ENCODE measurements around the gene RNF8.

RNF8 gene

DNA sequence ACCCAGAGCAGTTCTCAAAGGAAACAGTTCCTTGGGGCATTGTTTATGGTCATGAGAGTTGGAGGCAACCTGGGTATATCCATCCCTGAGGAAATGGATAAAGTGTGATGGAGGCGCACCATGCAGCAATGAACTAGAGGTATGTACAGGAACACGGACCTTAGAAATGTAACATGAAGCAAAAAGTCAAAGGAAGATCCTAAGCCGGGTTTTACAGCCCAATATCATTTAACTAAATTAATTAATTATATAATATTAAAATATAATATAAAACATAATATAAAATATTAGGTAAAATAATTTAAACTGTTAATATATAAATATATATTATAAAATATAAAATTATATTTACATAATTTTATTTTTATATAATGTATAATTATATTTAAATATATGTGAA, 44.1 kb upstream of the RNF8 start:
- no peak overlapping the region for H3K4me3 ChIP-seq (ENCODE audit: low read depth, low read length)
- DNase-seq (ENCODE audit: low read depth), result no peak
- TF ChIP-seq, protein P1, sequence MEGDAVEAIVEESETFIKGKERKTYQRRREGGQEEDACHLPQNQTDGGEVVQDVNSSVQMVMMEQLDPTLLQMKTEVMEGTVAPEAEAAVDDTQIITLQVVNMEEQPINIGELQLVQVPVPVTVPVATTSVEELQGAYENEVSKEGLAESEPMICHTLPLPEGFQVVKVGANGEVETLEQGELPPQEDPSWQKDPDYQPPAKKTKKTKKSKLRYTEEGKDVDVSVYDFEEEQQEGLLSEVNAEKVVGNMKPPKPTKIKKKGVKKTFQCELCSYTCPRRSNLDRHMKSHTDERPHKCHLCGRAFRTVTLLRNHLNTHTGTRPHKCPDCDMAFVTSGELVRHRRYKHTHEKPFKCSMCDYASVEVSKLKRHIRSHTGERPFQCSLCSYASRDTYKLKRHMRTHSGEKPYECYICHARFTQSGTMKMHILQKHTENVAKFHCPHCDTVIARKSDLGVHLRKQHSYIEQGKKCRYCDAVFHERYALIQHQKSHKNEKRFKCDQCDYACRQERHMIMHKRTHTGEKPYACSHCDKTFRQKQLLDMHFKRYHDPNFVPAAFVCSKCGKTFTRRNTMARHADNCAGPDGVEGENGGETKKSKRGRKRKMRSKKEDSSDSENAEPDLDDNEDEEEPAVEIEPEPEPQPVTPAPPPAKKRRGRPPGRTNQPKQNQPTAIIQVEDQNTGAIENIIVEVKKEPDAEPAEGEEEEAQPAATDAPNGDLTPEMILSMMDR (IDR thresholded peaks at IDR 0.05; ENCODE audit: control insufficient read depth, extremely low read depth, insufficient read depth), result no peak

DNA sequence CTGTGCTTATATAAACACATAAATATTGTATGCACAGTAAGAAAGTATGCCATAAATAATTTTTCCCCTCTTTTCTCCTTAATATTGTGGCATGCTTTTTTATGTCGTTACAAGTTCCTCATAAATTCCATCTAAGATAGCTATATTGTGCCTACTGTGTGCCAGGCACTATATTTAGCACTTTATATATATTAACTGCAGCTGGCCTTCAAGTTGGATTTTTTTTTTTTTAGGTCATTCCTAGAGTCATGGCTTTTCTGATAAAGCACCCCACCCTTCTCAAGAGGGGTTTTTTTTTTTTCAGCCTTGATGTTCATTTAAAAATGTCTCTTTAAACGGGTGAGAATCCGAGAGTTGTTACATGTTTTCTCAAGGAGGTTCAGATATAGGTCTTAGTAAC, 42.8 kb upstream of the RNF8 start:
- H3K4me3 ChIP-seq (ENCODE audit: low read depth, low read length), result no peak overlapping the region
- TF ChIP-seq, protein P1 (IDR thresholded peaks at IDR 0.05; ENCODE audit: control insufficient read depth, extremely low read depth, insufficient read depth), result no peak
- no peak for DNase-seq (ENCODE audit: low read depth)

DNA sequence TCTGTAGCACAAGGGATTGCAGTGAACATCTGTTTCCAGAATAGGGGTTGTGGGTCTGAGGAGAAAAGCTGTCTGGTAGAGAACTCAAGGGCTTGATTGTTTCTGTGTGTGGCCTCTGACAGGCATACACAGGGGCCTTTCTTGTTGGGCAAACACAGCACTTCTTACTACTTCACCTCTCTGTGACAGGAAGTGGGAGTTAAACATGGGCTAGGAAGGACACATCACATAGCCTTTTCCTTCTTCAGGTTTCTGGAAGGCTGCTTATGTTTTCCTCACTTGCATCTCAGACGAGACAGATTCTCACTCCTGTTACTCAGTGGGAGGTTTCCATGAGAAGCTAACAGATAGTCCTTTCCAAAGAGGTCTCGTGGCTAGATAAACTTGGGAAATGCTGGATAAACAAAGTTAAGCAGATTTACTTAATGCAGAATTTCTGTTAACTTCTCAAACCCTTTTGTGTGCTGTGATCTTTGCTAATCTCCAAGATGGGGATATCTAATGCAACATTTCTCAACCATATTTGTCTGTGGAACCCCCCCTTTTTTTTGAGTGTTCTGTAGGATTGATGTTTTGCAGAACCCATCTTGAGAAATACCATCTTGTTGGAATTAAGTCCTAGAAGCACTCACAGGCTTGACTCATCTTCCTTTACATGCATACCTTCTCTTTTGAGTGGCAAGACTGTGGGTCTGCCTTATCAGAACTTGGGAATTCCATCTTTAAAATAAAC, 41.9 kb upstream of the RNF8 start:
- TF ChIP-seq, protein P1 (IDR thresholded peaks at IDR 0.05; ENCODE audit: control insufficient read depth, extremely low read depth, insufficient read depth), result no peak
- DNase-seq (ENCODE audit: low read depth), result no peak

DNA sequence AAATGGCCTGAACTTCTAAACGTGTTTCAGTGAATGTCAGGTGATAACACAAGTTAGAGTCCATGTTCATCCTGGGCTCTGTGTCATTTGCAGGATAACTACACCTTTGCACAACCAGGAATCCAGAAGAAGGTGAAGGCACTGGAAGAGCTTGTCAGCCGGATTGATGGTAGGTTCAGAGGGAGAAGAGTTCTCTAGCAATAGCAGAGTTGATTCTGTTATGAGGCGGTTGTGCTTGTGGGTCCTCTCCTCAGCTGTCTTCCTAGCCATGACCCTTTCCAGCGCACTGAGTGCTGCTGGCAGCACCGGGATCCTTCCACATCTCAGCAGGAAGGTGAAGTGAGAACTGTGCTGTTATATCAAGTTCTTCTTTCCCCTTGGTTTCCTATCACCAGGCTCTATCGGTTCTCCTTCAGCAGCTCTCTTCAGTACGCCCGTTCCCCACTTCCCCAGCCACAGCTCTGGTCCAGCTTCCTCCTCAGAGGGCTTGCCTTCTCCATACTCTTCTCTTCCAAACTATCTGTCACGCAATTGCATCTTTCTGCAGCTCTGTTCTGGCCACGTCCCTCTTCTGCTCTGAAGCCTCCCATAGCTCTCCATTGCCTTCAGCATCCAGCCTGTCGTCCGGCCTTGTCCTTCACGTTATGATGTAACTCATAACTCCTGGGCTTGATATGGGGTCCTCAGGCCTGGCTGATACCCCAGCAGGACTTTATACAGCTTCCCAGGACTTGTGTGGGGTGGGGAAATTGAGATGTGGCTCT, 39.9 kb upstream of the RNF8 start:
- TF ChIP-seq, protein P1 (IDR thresholded peaks at IDR 0.05; ENCODE audit: control insufficient read depth, extremely low read depth, insufficient read depth), result no peak
- no peak for DNase-seq (ENCODE audit: low read depth)
- no peak overlapping the region for H3K4me3 ChIP-seq (ENCODE audit: low read depth, low read length)

More for the DNA sequence above, 41.9 kb upstream of the RNF8 start:
- no peak overlapping the region for H3K4me3 ChIP-seq (ENCODE audit: low read depth, low read length)

DNA sequence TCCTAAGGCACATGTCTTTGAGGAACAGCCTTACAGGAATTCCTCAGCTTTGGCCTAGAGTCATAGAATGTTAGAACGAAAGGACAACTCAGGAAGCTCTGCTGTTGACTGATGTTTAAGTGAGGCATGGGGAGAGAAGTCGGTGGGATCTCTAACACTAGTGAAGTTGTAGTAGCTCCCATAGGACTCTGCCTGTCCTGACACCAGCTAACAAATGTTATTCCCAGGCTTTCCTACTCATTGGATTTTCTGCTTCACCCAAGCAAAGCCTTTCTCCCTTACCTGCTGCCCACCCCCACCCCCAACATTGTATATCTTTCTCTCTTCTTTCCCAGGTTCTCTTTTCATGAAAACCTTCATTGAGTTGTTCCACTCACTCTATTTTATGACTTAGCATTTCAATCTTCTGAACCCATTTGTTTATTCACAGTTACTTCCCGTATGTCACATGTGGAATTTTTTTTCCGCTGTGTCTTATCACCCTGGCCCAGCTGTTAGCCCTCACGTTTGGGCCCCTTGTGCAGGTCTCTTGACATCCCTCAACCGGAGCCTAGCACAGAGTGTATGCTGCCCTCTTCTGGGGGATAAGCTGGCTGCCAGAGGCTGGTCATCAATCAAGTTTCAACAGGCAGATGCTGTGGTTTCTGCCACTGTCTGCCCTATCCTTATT, 39.2 kb upstream of the RNF8 start:
- TF ChIP-seq, protein P1 (IDR thresholded peaks at IDR 0.05; ENCODE audit: control insufficient read depth, extremely low read depth, insufficient read depth), result peak; percentile 66
- no peak for DNase-seq (ENCODE audit: low read depth)
- no peak overlapping the region for H3K4me3 ChIP-seq (ENCODE audit: low read depth, low read length)

DNA sequence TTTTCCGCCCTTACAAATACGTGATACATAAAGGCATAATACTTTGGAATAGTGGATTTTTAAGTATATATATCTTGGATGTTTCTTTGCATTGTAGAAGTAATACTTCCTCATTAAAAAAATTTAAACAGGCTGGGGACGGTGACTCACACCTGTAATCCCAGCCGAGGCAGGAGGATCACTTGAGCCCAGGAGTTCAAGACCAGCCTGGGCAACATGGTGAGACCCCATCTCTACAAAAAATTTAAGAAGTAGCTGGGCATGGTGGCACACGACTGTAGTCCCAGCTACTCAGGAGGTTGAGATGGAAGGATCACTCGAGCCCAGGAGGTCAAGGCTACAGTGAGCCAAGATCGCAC, 38.6 kb upstream of the RNF8 start:
- TF ChIP-seq, protein P1 (IDR thresholded peaks at IDR 0.05; ENCODE audit: control insufficient read depth, extremely low read depth, insufficient read depth), result no peak
- H3K4me3 ChIP-seq (ENCODE audit: low read depth, low read length), result no peak overlapping the region
- DNase-seq (ENCODE audit: low read depth), result no peak
